ENCODE data around the gene DUS2.

DNA sequence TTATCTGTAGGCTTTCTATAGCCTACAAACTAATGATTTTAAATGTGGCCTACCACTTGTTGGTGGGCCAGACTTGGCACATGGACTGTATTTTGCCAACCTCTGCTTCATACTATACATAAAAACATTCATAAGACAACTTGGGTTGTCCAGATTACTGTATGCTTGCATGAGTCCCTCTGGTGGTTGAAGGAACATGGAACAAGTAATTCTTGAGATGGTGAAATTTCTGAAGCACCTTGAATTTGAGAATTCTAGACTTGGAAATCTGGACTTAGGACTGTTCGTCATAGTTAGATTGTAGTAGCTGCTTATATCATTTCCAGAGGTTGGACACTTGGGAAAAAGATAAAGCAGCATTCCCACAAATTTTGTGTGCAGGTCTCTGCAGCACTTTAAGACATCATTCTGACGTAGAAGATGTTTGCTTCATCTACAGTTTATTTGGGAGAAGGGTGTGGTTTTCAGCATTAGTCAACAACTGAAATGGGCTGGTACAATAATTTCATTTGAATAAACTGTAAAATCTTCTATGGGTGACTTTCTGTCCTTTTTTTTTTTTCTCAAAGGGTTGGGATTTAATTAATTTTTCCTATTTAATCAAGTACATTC is 93.3 kb downstream of the DUS2 start:
- TF ChIP-seq, protein P1, sequence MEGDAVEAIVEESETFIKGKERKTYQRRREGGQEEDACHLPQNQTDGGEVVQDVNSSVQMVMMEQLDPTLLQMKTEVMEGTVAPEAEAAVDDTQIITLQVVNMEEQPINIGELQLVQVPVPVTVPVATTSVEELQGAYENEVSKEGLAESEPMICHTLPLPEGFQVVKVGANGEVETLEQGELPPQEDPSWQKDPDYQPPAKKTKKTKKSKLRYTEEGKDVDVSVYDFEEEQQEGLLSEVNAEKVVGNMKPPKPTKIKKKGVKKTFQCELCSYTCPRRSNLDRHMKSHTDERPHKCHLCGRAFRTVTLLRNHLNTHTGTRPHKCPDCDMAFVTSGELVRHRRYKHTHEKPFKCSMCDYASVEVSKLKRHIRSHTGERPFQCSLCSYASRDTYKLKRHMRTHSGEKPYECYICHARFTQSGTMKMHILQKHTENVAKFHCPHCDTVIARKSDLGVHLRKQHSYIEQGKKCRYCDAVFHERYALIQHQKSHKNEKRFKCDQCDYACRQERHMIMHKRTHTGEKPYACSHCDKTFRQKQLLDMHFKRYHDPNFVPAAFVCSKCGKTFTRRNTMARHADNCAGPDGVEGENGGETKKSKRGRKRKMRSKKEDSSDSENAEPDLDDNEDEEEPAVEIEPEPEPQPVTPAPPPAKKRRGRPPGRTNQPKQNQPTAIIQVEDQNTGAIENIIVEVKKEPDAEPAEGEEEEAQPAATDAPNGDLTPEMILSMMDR (IDR thresholded peaks at IDR 0.05), result no peak; the same call in 1 of the 2 replicates
- TF ChIP-seq POLR2AphosphoS5 (IDR thresholded peaks at IDR 0.05; ENCODE audit: low read depth, low read length), result no peak

Data from Panc1 (cell line).